GM12873 (cell line): ENCODE measurements around the gene TPRN.

Source experiments
- TF ChIP-seq, protein P1 (sequence below): IDR thresholded peaks from 2 replicates; pipeline ENCODE4 v1.5.1; 2012; ENCODE audit warnings: low read depth, mild to moderate bottlenecking, moderate library complexity, low read length, control low read depth; ENCODE audit not compliant: insufficient read depth; ENCODE audit errors: missing control alignments

Gene TPRN

GRCh38 chr9:137228506-137228967 lies 28.0 kb upstream of the TPRN start:
- TF ChIP-seq, protein P1, sequence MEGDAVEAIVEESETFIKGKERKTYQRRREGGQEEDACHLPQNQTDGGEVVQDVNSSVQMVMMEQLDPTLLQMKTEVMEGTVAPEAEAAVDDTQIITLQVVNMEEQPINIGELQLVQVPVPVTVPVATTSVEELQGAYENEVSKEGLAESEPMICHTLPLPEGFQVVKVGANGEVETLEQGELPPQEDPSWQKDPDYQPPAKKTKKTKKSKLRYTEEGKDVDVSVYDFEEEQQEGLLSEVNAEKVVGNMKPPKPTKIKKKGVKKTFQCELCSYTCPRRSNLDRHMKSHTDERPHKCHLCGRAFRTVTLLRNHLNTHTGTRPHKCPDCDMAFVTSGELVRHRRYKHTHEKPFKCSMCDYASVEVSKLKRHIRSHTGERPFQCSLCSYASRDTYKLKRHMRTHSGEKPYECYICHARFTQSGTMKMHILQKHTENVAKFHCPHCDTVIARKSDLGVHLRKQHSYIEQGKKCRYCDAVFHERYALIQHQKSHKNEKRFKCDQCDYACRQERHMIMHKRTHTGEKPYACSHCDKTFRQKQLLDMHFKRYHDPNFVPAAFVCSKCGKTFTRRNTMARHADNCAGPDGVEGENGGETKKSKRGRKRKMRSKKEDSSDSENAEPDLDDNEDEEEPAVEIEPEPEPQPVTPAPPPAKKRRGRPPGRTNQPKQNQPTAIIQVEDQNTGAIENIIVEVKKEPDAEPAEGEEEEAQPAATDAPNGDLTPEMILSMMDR = no peak

- TF ChIP-seq, protein P1 = no peak
These were observed 27.4 kb upstream of the TPRN start for GRCh38 chr9:137227853-137228505.

DNA sequence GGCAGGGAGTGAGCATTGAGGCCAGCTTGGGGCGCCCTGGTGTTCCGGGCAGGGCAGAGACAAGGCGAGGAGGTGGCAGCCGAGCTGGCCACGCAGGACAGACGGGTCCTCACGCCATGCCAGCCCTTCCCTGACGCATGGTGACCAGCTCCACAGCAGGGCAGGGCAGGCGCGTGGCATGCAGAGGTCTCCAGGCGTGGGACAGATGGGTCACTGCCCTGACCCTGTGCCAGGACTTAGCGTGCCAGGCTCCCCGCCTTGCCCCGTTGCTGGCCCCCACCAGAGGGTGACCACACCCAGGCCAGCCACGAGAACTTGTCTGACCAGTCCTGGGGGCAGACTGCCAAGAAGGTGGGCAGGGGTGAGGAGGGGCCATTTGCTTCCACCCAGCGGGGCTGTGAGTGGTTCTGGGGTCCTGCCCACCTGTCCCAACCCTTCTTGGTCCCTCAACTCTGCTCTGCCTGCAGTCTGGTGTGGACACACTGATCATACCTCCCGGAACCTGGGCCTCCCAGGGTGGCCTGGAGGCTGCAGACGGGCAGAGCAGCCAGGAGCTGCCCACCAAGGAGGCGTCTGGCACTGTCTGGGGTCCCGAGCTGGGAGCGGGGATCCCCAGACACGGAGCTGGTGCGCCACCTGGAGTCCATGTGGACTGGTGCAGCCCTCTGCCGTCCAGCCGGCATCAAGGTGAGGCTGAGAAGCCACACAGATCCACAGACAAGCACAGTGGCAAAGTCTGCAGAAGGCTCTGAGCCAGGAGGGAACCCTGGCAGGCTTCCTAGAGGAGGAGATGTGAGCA lies 26.7 kb upstream of the TPRN start, which contains the start of gene RNF224:
RNF224 (plus strand) TSS at position 449 of the 799 bp plus-strand sequence. CDS start 834 bp downstream, outside the sequence.
- TF ChIP-seq, protein P1 = peak; percentile 97

DNA sequence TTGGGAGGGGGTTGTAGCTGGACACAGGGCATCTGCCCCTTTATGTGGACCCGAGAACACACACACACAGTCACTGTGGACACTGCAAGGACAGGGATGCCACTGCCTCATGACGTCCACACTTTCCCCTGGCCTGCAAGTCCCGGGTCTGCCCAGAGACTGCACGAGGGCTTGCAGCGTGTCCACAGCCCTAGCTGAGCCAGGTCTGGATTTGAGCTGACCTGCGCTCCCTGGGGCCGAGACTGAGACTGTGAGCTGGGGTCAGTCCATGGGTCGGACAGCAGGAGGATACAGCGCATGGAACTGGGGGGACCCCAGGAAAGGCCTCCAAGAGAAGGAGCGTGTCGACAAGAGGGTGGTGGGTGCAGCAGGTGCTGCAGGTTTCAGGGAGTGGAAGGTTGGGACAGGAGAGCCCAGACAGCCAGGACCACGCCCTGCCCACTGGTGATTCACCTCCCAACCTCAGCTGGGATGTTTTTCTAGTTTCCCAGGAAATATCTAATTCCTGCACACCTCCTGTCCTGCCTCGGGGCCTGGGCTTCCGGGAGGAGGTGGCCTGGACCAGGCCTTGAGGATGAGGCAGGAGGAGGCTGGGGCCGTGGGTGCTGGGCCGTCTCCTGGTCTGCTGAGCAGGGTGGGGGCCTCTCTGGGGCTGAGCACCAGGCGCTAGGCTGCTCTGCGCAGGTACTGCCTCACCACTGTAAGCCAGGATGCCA lies 26.0 kb upstream of the TPRN start:
- TF ChIP-seq, protein P1 = no peak

GRCh38 chr9:137225699-137226331 lies 25.3 kb upstream of the TPRN start:
- TF ChIP-seq, protein P1 = no peak

GRCh38 chr9:137224830-137225694 lies 24.5 kb upstream of the TPRN start, which contains the start of gene CYSRT1:
Gene CYSRT1 (plus strand): TSS chr9:137225174. CDS start chr9:137225622, 448 bp downstream.
- TF ChIP-seq, protein P1 = no peak
